ENCODE data around the gene CNTNAP2. TPM values are rescaled to one million over a fixed set of nuclear protein-coding genes. Genes with fewer than 3 reads are reported as not detected.

Gene CNTNAP2
- total RNA-seq, 4 donors from 2014 or later = 0.29 to 0.88 (median 0.33) TPM; not detected in 1

DNA sequence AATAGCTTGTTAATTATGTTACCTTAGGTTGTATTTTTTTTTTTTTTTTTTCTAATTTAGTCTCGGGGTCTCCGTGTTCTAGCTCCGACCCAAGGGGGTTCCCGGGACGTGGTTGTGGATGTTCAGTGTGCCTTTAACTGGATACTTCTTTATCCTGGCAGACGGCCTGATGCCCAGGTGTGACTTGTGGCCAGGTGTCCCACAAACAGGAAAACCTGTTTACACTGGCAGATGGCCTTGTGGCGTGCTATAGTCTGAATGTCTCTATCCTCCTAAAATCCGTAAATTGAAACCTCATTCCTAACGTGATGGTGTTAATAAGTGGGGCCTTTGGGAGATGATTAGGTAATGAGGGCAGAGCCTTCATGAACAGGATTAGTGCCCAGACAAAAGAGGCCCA, 1927.6 kb downstream of the CNTNAP2 start:
- Histone ChIP-seq H3K9me3 (no peaks in the 10 kb centered on the region), H3K4me1 (peaks cover 0 to 6% of the 10 kb centered on the region in 2 donors), H3K27ac (no peak overlapping the region), H3K36me3 (no peaks in the 10 kb centered on the region), H3K27me3 (no peaks in the 10 kb centered on the region), H3K4me3 (replicated peaks in 1 of 3) (no peak overlapping the region)
- no peak for TF ChIP-seq POLR2A (IDR thresholded peaks at IDR 0.05)
- DNase-seq = no peak
- 91 to 94% methylated on average over 9 of the region's 9 CpGs for WGBS, 2 donors
- intact Hi-C loops (cut with DNase I) = no loop called here

DNA sequence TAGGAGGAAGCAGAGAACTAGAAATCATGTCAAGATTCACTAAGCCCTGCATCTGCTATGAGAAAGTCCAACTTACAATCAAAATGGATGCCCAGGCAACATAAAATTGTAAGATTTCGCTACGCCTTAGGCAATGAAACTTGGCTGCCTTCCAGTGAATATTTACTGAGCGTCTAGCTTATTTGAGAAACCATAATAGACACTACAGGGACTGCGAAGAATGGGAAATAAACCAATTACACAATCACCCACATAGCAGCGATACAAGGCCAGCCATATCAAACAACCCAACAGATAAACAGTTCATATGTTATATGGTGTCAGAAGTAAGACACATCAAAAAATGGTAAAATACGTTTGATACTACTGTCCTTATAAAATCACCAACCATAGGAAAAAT, 1928.9 kb downstream of the CNTNAP2 start:
- H3K9me3 ChIP-seq = no peaks in the 10 kb centered on the region
- WGBS, 2 donors = 92 to 96% methylated on average over 6 of the region's 6 CpGs
- TF ChIP-seq, protein P1, sequence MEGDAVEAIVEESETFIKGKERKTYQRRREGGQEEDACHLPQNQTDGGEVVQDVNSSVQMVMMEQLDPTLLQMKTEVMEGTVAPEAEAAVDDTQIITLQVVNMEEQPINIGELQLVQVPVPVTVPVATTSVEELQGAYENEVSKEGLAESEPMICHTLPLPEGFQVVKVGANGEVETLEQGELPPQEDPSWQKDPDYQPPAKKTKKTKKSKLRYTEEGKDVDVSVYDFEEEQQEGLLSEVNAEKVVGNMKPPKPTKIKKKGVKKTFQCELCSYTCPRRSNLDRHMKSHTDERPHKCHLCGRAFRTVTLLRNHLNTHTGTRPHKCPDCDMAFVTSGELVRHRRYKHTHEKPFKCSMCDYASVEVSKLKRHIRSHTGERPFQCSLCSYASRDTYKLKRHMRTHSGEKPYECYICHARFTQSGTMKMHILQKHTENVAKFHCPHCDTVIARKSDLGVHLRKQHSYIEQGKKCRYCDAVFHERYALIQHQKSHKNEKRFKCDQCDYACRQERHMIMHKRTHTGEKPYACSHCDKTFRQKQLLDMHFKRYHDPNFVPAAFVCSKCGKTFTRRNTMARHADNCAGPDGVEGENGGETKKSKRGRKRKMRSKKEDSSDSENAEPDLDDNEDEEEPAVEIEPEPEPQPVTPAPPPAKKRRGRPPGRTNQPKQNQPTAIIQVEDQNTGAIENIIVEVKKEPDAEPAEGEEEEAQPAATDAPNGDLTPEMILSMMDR (IDR thresholded peaks at IDR 0.05) = no peak
- no peak for TF ChIP-seq POLR2A (IDR thresholded peaks at IDR 0.05)
- intact Hi-C loops (cut with DNase I) = no loop called here
- H3K4me1 ChIP-seq = peaks cover 0 to 6% of the 10 kb centered on the region in 2 donors
- DNase-seq = no peak
- H3K27me3 ChIP-seq = no peaks in the 10 kb centered on the region
- H3K4me3 ChIP-seq (replicated peaks in 1 of 3) = no peak overlapping the region
- no peak overlapping the region for H3K27ac ChIP-seq
- no peaks in the 10 kb centered on the region for H3K36me3 ChIP-seq

DNA sequence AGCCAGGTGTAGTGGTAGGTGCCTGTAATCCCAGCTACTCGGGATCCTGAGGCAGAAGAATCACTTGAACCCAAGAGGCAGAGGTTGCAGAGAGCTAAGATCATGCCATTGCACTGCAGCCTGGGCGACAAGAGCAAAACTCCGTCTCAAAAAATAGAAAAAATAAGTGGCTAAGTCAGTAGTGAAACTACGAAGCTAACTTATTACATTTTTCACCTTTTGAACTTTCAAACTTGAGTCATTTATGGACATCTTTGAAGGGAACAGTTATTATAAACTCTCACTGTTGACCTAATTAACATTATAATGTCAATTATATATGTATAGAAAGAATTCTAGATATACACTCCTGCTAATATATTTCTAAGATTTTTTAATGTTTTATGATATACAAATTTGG, 1932.5 kb downstream of the CNTNAP2 start:
- intact Hi-C loops (cut with DNase I) = no loop called here
- Histone ChIP-seq H3K27ac (no peak overlapping the region), H3K4me1 (peaks cover 0 to 6% of the 10 kb centered on the region in 2 donors), H3K27me3 (no peaks in the 10 kb centered on the region), H3K36me3 (no peaks in the 10 kb centered on the region), H3K4me3 (replicated peaks in 1 of 3) (no peak overlapping the region), H3K9me3 (no peaks in the 10 kb centered on the region)
- DNase-seq = no peak
- TF ChIP-seq POLR2A (IDR thresholded peaks at IDR 0.05) = no peak
- TF ChIP-seq, protein P1 (IDR thresholded peaks at IDR 0.05) = no peak
- WGBS, 2 donors = 89 to 92% methylated on average over 4 of the region's 4 CpGs

DNA sequence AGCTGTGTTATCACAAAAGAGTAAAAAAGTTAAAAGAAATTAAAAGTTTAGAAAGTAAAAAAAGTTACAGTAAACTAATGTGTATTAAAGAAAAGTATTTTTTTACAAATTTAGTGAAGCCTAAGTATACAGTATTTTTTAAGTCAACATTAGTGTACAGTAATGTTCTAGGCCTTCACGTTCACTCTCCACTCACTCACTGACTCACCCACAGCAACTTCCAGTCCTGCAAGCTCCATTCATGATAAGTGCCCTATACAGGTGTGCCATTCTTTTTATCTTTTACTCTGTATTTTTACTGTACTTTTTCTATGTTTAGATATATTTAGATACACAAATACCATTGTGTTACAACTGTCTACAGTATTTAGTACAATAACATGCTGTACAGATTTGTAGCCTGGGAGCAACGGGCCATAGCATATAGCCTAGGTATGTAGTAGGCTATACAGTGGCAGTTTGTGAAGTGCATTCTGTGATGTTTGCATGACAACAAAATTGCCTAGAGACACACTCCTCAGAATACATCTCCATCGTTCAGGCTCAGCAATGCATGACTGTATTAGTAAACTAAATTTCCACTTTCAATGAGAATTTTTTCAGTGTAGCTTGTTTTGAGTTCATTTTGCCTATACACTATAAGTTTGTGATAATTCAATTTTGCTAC, 1934.0 kb downstream of the CNTNAP2 start:
- no peaks in the 10 kb centered on the region for H3K9me3 ChIP-seq
- H3K27ac ChIP-seq = no peak overlapping the region
- TF ChIP-seq, protein P1 (IDR thresholded peaks at IDR 0.05) = no peak
- TF ChIP-seq POLR2A (IDR thresholded peaks at IDR 0.05) = no peak
- H3K36me3 ChIP-seq = no peaks in the 10 kb centered on the region
- intact Hi-C loops (cut with DNase I) = no loop called here
- 71% methylated on average over 3 of the region's 3 CpGs for WGBS, 2 donors
- H3K4me3 ChIP-seq (replicated peaks in 1 of 3) = no peak overlapping the region
- no peaks in the 10 kb centered on the region for H3K27me3 ChIP-seq
- H3K4me1 ChIP-seq = peaks cover 0 to 6% of the 10 kb centered on the region in 2 donors
- DNase-seq = no peak

DNA sequence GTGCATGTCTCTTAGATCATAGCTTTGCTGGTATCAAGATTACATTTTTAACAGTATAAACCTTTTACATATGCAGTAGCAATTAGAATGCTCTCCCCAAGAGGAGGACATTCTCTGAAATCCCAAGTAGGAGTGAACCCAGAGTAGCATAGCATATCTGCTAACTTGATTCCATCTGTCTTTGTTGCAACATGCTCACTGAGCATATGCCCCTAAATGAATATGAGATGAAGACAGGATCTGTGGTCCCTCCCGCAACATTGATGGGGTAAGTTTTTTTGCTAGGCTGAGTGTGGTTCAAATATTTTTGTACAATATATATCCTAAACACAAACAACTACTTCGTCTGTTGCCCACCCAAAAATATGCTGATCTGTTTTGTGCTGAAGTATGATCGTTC, 1939.8 kb downstream of the CNTNAP2 start:
- 58 to 76% methylated on average over 3 of the region's 3 CpGs for WGBS, 2 donors

More for the DNA sequence above, 1939.8 kb downstream of the CNTNAP2 start:
- H3K4me1 ChIP-seq = no peaks in the 10 kb centered on the region
- no peaks in the 10 kb centered on the region for H3K27me3 ChIP-seq
- no peak overlapping the region for H3K4me3 ChIP-seq (replicated peaks in 1 of 3)
- intact Hi-C loops (cut with DNase I) = no loop called here
- no peaks in the 10 kb centered on the region for H3K36me3 ChIP-seq
- no peak overlapping the region for H3K27ac ChIP-seq
- no peak for DNase-seq
- TF ChIP-seq, protein P1 (IDR thresholded peaks at IDR 0.05) = no peak
- no peak for TF ChIP-seq POLR2A (IDR thresholded peaks at IDR 0.05)
- no peaks in the 10 kb centered on the region for H3K9me3 ChIP-seq
